ENCODE data around the gene CENPU. TPM values are rescaled to one million over a fixed set of nuclear protein-coding genes. Genes with fewer than 3 reads are reported as not detected.
"Not testable (repeated sequence)": the region's sequence is repeated elsewhere in the genome, so short reads cannot be mapped to it uniquely, and the experiment has no call there.

Gene CENPU
- polyA plus RNA-seq, 4 donors, result 31.3 to 49.5 (median 42.4) TPM

DNA sequence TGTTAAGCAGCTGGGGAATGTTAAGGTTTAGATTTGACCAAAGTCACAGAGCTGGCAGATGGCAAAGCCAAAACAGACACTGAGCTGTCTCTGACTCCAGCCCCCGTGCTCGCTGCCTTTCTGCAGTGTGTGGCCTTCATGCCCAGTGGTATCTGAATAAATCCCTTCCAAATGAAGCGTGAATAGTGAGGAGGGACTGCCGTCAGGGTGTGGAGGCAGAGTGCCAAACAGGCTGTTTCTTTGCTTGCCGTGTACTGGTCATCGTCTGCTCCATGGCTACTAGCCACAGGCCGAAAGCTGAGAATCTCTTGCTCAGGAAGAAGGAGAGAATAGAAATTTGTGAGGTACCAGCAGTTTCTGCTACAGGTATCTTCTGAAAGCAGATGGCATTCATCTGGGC is 64.6 kb downstream of the CENPU start:
- DNase-seq (ENCODE audit: low read depth in 4 of 4, low spot score in 3 of 4), result no peak

GRCh38 chr4:184668511-184669114 is 65.3 kb downstream of the CENPU start:
- no peak for DNase-seq (ENCODE audit: low read depth in 4 of 4, low spot score in 3 of 4)

GRCh38 chr4:184668096-184668495 is 65.8 kb downstream of the CENPU start:
- no peak for DNase-seq (ENCODE audit: low read depth in 4 of 4, low spot score in 3 of 4)

GRCh38 chr4:184666670-184667069 is 67.2 kb downstream of the CENPU start:
- DNase-seq (ENCODE audit: low read depth in 4 of 4, low spot score in 3 of 4), result no peak

DNA sequence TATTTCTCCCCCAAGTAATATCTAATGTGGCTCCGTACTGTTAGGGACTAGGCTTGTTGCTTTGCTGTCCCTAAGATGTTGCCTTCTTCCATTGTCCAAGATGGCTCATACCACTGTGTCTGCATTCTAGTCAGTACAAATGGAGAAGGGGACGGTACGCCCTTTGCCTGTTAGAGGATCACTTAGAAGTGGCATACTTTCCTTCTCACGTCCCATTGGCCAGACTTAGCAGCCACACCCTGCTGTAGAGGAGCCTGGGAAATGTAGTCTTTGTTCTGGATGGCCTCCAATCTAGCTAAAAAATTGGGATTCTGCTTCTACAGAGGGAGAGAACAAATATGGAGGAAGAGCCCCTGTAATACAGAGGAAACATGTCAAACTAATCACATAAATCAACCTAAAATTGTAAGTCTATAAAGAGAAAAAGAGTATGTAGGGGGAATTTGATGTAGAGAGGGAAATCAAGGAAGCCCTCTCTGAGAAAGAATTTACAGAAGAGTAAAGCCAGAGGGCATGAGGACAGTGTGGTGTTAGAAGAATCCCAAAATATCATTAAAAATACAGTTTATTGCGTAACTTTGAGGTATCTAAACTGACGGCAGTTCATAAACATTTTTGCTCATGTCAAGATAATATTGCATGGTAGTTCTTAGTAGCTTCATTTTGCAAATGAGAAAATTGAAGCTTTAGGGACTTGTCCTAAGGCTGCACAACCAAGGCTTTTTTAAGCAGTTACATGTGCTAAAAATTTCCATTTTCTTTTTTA is 69.3 kb downstream of the CENPU start:
- DNase-seq (ENCODE audit: low read depth in 4 of 4, low spot score in 3 of 4), result no peak

DNA sequence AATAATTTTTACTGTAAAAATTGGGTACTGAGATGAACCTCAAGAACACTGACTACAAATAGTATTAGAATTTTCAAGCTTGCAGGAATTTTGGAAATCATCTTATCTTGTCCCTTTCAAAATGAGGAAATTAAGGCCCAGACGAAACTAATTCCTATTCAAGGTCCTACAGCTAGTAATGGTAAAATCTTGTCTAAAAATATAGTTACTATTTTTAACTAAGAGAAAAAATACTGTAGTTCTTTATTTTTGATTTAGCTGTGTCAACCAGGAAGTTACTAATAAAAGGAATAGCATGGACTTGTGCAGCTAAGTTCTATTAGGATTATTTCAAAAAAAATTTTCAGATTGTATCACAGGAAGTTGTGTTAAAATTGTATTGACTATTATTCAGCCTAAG is 71.7 kb downstream of the CENPU start:
- DNase-seq (ENCODE audit: low read depth in 4 of 4, low spot score in 3 of 4), result no peak

- no peak for DNase-seq (ENCODE audit: low read depth in 4 of 4, low spot score in 3 of 4)
Observed at GRCh38 chr4:184660978-184661377, 72.9 kb downstream of the CENPU start.

DNA sequence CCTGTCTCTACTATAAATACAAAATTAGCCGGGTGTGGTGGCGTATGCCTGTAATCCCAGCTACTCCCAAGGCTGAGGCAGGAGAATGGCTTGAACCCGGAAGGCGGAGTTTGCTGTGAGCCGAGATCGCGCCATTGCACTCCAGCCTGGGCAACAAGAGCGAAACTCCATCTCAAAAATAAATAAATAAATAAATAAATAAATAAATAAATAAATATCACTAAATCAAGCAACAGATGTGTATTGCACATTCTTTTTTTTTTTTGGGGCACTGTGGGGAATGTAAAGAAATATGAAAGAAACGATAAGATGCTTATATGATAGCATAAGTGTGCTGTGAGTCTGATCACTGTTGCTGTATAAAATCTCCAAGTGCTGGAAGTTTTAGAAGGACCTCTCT is 76.1 kb downstream of the CENPU start:
- DNase-seq (ENCODE audit: low read depth in 4 of 4, low spot score in 3 of 4), result not testable (repeated sequence)

DNA sequence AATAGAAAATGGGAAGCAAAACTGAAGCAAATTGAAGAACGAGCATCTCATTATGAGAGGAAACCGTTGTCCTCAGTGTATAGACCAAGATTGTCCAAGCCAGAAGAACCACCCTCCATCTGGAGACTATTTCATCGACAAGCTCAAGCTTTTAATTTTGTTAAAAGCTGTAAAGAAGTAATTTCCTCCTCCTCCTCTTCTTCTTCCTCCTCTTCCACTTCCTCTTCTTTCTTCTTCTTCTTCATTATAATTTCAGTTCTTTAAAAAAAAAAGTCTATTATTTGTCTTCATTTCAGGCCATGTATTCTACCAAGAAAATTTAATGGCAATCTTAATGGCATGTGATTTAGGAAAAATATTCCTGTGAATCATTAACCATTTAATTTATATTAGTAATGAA is 76.8 kb downstream of the CENPU start:
- DNase-seq (ENCODE audit: low read depth in 4 of 4, low spot score in 3 of 4), result no peak

- no peak for DNase-seq (ENCODE audit: low read depth in 4 of 4, low spot score in 3 of 4)
Observed at GRCh38 chr4:184655889-184656869, 77.7 kb downstream of the CENPU start.

DNA sequence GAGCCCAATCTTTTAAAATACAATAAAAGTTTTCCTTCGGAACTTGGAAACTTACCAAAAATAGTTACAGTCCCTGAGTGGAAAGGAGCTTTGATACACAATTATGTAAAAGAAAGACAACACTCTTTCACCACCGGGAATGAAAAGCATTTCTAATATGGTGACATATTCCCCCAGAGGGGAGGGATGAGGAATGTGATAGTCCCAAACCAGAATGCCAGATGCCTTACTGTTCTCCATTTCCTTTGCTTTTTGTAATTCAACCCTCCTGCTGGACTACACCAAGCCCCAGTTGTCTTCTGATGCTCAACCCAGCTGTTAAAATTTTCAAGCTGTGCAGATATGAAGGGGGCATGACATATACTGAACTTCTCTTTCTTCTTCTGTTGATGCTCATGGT is 80.2 kb downstream of the CENPU start:
- DNase-seq (ENCODE audit: low read depth in 4 of 4, low spot score in 3 of 4), result no peak

- not testable (repeated sequence) for DNase-seq (ENCODE audit: low read depth in 4 of 4, low spot score in 3 of 4)
Observed at GRCh38 chr4:184652681-184653080, 81.2 kb downstream of the CENPU start.

GRCh38 chr4:184651899-184652298 is 82.0 kb downstream of the CENPU start:
- no peak for DNase-seq (ENCODE audit: low read depth in 4 of 4, low spot score in 3 of 4)

GRCh38 chr4:184649971-184650855 is 83.7 kb downstream of the CENPU start:
- peak in 1 of 4 donors; percentile 22 for DNase-seq (ENCODE audit: low read depth in 4 of 4, low spot score in 3 of 4)

GRCh38 chr4:184649026-184649970 is 84.6 kb downstream of the CENPU start, which contains the start of the genes CASP3 and PRIMPOL:
CASP3 (minus strand) TSS chr4:184649447; CDS start chr4:184638453, 10,994 bp downstream.
PRIMPOL (plus strand) TSS chr4:184649738; CDS start chr4:184657141, 7,403 bp downstream.
- peak; percentile 86 to 93 (median 92) for DNase-seq (ENCODE audit: low read depth in 4 of 4, low spot score in 3 of 4)

DNA sequence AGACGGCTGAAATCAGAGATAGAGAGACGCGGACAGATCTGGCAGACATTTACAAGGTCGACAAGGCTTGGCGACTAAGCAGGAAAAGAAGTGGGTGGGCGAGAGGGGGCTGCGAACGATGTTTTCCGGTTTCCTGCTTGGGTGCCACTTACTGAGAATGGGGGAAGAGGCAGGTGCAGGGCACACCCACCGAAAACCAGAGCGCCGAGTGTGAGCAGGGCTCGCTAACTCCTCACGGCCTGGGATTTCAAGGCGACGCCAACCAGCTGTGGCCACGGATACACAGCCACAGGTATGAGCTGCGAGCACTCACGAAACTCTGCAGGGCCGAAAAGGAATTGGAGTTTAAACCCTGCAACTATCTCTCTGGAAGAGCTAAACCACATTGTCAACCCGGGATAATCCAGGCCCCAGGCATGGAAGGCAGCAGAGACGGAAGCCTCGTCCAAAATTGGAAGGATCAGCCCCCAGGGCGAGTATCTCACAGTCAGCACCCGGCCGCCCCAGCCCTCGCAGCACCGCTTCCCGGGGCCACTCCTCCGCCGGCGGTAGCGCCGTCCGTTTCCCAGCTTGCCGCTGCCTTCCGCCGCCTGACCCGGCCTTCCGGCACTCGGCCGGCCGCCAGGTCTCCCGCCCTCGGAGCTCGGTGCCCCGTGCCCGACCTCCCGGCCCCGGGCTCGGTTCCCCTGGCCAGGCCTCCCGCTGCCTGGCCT is 85.4 kb downstream of the CENPU start:
- DNase-seq (ENCODE audit: low read depth in 4 of 4, low spot score in 3 of 4), result peak; percentile 26 to 47 (median 36)

- DNase-seq (ENCODE audit: low read depth in 4 of 4, low spot score in 3 of 4), result no peak
Observed at GRCh38 chr4:184648054-184648312, 85.9 kb downstream of the CENPU start.

GRCh38 chr4:184647266-184648053 is 86.4 kb downstream of the CENPU start:
- DNase-seq (ENCODE audit: low read depth in 4 of 4, low spot score in 3 of 4), result no peak

Measured in right renal pelvis (tissue), 4 donors.